Measurements from ENCODE around the gene SAP130. TPM values are rescaled to one million over a fixed set of nuclear protein-coding genes. Genes with fewer than 3 reads are reported as not detected.

The SAP130 gene
- total RNA-seq, 1 donor from 2014 or later = 5.9 TPM

- DNase-seq = no peak
Measured at GRCh38 chr2:127893033-127893432, 134.8 kb downstream of the SAP130 start.

- no peak for DNase-seq
Measured at GRCh38 chr2:127891811-127892210, 136.0 kb downstream of the SAP130 start.

Small RNA genes lying within 50 kb of the gene (small RNA-seq; reads per million reads assigned to genes)
- not detected for gene AC012306.1
- gene AC108059.3 = not detected
- not detected for gene RF00019

Other genes starting within 250 kb of the SAP130 start
- 99.7 TPM for gene WDR33, start 216.9 kb downstream of the SAP130 start, total RNA-seq
- gene POLR2D, start 169.9 kb downstream of the SAP130 start, total RNA-seq = 43.0 TPM
- gene AMMECR1L, start 142.1 kb downstream of the SAP130 start, total RNA-seq = 13.6 TPM
- gene UGGT1, start 63.1 kb upstream of the SAP130 start, total RNA-seq = 57.6 TPM